CD4-positive, alpha-beta T cell treated with Interleukin-4 for 1 hour (primary cell): Measurements from ENCODE around the gene PPL.
"Not testable (repeated sequence)": the region's sequence is repeated elsewhere in the genome, so short reads cannot be mapped to it uniquely, and the experiment has no call there.

Source experiments
- DNase-seq, 2 donors: peaks; one replicate each; pipeline ENCODE4 v3.0.0-alpha.2; 2020 to 2022

Gene PPL, protein sequence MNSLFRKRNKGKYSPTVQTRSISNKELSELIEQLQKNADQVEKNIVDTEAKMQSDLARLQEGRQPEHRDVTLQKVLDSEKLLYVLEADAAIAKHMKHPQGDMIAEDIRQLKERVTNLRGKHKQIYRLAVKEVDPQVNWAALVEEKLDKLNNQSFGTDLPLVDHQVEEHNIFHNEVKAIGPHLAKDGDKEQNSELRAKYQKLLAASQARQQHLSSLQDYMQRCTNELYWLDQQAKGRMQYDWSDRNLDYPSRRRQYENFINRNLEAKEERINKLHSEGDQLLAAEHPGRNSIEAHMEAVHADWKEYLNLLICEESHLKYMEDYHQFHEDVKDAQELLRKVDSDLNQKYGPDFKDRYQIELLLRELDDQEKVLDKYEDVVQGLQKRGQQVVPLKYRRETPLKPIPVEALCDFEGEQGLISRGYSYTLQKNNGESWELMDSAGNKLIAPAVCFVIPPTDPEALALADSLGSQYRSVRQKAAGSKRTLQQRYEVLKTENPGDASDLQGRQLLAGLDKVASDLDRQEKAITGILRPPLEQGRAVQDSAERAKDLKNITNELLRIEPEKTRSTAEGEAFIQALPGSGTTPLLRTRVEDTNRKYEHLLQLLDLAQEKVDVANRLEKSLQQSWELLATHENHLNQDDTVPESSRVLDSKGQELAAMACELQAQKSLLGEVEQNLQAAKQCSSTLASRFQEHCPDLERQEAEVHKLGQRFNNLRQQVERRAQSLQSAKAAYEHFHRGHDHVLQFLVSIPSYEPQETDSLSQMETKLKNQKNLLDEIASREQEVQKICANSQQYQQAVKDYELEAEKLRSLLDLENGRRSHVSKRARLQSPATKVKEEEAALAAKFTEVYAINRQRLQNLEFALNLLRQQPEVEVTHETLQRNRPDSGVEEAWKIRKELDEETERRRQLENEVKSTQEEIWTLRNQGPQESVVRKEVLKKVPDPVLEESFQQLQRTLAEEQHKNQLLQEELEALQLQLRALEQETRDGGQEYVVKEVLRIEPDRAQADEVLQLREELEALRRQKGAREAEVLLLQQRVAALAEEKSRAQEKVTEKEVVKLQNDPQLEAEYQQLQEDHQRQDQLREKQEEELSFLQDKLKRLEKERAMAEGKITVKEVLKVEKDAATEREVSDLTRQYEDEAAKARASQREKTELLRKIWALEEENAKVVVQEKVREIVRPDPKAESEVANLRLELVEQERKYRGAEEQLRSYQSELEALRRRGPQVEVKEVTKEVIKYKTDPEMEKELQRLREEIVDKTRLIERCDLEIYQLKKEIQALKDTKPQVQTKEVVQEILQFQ (N-terminal part only)

DNA sequence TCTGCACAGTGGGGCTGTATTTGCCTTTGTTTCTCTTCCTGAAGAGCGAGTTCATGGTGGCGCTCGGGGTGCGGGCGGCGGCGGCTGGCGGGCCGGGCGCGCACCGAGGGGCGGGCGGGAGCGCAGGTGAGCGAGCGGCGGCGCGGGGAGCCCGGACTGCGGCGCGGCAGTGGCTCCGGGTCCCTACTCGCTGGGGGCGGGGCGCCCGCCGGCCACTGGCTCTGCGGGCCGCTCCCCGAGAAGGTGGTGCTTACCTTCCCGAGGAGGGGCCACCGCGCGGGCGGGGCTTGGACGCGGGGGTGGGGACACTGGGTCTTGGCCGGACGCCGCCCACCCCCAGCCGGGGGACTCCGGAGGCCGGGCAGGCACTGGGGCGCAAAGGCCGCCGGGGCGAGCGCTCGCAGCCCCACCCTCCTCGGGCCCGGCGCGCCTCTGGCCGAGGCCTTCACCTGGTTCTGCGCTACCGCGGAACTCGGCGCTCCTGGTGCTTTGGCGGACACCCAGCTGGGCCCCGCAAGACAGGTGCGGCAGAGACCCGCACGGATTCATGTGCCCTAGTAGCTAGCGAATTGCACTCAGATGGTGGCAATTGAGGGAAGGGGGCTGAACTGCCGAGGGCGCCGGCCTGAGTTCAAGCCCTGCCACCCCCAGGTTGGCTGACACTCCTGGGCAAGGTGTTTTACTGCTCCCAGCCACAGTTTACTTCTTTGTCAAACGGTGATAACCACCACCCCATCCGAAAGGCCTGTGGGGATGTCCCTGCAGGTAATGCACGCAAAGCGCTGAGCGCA is at the start of gene PPL:
Gene PPL, minus strand, starts transcription at position 158 of the 791 bp plus-strand sequence. Its CDS starts 103 bp downstream, at position 55.
- DNase-seq = no peak

DNA sequence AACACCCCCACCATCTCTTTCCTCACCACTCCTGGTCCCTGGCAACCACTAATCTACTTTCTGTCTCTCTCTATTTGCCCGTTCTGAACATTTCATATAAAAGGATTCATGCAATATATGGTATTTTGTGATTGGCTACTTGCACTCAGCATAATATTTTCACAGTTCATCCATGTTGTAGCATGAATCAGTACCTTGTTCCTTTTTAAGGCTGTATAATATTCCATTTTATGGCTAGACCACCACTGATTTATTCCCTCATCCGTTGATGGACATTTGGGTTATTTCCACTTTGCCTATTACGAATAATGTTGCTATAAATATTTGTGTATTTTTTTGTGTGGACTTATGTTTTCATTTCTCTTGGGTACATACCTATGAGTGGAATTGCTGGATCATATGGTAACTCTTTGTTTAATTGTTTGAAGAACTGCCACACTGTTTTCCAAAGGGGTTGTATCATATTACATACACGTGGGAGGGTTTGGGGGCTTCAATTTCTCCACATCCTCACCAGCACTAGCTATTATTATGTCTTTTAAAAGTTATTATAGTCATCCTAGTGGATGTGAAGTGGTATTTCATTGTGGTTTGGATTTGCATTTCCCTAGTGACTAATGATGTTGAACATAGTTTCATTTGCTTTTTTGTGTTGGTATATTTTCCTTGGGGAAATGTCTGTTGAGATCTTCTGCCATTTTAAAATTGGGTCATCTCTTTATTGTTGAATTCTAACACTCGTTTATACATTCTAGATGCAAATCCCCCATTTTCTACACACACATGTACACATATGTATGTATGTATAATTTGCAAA is 47.4 kb upstream of the PPL start:
- no peak for DNase-seq

DNA sequence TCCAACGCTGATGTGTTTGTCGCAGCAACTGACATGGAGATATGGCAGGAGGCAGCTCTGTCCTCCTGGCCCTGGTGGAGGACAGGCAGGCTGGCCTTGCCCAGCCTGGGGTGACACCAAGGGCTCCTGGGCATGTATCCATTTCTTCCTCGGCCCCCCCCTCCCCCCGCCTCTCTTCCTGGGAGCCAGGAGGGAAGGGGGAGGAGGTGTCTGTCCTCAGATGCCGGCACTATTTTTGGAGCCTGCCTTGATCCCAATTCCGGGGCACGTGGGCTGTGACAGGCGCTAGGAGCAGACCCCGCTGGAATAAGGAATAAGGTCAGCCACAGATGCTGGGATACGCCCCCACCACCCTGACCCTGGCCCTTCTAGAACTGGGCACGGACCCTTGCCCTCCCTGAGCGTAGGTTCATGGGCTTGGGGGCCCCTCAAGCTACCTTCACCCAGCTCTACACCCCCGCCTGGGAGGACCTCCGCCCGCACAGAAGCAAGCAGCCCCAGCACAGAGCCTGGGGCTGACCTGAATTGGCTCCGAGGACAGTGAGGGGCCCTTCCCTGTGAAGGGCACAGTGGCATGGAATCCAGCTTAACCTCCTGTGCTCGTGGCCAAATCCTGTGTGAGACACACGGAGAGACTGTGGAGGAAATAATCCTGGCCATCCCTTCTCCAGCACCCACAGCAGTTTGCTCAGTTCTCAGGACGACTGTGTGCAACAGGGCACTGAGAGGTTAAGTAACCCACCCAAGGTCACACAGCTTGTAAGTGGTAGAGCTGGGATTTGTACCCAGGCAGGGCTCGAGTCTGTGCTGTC is 45.3 kb upstream of the PPL start:
- DNase-seq = no peak

DNA sequence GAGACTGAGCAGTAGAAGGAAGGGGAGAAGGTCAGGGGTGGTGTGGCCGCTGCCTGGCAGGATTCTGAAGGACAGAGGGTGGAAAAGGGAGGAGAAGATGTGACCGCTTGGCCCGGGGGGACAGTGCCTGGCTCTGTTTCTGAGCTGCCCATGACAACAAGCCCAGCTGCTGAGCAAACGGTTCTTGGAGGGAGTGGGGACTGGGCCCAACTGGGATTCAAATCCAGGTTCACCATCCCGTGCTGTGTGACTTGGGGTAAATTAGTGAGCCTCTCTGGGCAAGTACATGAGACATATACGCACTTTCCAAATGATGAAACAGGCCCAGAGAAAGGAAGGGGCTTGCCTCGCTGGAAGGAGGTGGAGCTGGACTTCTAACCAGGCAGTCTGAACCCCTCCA is 44.5 kb upstream of the PPL start:
- no peak for DNase-seq

DNA sequence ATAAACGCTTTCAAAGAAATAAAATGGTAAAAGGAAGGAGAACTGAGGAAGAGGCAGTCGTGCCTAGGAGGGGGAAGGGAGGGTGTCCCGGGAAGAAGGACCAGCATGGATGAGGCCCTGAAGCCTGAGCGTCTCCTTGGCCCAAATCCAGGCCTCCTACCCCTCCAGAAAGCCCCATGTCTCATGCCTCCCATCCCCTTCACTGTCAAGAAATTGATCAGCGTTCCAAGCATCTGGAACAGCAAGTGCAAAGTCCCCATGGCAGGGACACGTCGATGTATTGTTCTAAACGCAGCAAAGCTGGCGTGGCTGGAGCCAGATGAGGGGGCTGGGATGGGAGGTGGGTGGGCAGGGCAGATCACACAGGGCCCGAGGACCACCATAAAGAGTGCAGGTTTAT is 43.7 kb upstream of the PPL start:
- DNase-seq = no peak

DNA sequence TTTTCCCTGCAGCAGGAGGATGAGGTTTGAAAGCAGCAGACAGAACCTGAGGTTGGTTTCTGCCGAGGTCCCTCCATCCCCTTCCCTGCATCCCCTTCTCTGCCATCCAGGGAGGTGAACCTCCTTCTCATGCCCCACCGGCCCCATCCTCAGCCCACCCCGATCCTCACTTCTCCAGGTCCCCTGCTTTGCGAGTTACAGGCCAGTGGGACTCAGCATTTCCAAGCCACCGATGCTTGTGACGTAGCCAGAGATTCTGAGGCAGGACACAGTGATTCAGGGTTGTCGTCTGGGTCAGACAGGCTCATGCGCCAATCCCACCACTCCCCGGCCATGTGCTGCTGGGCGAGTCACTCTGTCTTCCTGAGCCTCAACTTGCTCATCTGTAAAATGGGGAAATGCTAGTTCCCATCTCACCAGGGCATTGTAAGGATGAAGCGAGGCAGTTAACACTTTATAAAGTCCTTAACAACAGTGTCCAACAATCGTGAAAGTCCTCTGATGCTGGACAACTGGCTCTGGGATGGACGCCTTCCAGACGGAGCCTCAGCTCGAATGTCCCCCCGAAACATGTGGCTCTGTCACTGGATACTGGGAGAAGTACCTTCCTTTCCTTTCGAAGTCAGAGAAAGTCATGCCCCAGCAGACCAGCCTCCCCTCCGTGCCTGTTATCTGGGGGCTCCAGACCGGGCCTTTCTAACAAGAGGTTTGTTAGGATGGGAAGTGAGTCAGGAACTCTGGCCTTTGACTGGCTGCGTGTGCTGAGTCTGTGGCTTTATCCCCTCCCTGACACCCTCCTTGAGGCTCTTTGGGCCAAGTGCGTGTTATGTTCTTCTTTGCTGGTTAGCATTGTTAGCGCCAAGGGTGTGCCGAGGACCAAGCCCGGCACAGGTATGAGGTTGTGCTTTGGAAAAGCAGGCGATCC is 43.0 kb upstream of the PPL start:
- DNase-seq = no peak

DNA sequence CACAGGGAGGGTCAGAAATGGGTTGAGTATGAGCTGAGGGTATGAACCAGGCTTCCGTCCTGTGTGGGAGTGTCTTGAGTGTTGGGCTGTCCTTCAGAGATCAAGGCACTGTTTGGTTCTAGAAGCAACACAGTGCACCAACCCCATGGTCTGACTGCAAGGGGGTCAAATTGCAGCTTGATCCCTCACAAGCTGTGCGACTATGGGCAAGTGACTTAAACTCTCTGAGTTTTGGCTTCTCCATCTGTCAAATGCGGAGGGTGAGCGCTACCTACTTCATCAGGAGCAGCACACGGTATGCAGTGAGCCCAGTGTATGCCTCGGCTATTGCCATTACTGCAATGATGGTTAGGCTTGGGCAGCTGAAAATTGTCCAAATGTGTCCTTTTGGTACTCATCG is 42.2 kb upstream of the PPL start:
- no peak for DNase-seq

DNA sequence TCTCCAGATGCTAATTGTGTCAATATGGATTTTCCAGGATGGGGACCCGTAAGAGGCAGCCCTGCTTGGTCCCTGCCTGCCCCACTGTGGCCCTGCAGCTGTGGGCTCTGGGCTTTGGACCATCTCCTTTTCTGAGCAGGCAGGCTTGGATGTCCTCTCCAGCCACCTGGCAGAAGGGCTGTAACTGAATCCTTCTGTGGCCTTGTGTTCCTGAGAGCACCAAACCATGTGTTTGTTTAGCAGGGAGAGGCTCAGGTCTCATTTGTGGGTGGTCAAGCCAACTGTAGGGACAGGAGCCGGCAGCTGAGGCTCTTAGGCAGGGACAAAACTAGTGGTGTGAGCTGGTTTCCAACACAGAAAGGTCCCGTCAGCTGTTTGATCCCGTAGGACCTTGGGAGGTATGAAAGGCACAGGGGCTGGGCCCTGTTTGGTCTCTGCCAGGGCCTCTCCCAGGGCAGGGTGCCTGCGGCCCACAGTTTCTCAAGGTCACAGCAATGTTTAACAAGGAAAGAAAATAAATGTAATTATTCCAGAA is 39.7 kb upstream of the PPL start:
- no peak for DNase-seq

DNA sequence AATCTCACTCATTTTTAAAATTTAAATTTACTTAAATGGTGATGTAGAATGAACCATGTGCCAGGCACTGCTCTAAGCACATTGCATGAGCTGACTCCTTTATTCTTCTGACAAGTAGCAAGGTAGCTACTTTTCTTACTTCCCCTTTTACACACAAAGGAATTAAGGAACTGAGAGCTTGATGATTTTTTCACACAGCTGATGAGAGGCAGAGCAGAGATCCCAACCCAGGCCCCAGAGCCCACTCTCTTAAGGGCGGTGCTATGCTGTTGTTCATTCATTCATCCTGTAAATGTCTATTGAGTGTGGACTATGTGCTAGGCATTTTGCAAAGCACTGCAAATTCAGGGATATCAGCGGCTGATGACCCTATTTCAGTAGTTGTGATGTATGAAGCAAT is 39.1 kb upstream of the PPL start:
- peak in 1 of 2 donors; percentile 13 for DNase-seq

DNA sequence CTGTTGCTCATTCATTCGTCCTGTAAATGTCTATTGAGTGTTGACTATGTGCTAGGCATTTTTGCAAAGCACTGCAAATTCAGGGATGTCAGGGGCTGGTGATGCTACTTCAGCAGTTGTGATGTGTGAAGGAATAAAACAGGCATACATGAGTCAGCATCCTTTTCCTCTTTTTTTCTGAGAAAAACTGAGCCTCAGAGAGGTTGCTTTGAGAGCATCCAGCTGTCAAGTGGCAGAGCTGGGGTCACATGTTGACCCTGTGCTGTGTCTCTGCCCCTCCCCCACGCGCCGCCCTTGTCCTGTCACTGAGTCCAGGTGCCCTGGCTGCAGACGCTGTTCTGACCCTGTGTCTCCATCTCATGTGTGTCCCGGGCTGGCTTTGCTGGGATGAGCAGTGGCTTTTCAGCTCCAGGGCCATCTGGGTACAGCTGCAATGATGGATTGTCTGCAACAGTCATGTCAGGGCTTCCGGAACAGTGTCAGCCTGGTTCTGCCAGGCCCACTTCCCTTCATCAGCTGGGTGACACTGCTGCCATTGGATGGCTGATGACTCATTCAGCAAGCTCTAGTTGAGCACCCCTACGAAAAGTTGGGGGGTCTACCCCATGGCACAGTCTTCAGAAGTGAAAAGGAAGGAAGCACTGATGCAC is 36.1 kb upstream of the PPL start:
- no peak for DNase-seq

DNA sequence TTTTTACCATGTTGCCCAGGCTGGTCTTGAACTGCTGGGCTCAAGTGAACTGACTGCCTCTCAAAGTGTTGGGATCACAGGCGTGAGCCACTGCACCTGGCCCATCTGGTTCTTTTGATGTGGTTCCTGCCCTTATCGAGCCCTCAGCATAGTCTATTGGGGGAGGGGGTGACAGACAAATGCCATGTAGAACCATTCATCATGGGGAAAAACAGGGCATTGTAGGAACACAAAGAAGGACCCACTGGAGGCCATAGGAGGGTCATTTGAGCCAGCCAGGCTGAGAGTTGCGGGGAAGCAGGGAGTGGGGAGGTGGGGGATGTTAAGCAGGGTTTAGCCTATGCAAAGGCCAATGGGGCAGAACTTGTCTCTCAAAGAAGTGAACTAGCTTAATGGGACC is 33.1 kb upstream of the PPL start:
- DNase-seq = no peak

DNA sequence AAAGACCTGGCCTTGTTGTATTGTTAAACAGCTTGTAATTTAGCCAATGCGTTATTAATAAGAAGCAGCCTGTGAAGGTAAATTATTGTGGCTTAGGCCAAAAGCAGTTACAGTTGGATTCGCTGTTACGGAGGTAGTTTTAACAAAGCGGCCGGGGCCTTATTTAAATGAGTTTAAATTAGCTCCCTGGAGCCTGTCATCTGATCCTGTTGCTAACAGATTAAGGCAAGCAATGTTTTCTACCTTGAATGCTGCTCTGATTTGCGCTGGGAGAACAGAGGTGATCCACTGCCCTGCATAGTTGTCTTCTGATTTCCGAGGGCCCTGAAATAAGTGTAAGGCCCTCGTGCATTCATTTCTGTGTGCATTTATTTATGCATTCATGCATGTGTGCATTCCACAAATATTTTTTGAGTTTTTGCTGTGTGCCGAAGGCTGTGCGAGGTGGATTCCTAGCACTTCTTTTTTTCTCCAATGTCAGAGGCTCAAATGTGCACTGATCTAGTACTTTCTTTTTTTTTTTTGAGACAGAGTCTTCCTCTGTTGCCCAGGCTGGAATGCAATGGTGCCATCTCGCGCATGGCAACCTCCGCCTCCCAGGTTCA is 32.0 kb upstream of the PPL start:
- no peak for DNase-seq

DNA sequence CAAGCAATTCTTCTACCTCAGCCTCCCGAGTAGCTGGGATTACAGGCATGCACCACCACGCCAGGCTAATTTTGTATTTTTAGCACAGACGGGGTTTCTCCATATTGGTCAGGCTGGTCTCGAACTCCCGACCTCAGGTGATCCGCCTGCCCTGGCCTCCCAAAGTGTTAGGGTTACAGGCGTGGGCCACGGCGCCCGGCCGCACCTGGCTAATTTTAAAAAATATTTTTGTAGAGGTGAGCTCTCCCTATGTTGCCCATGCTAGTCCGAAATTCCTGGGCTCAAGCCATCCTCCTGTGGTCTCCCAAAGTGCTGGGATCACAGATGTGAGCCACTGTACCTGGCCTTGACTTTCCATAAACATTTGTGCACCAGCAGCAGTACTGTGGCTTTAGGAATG is 31.3 kb upstream of the PPL start:
- DNase-seq = not testable (repeated sequence)

DNA sequence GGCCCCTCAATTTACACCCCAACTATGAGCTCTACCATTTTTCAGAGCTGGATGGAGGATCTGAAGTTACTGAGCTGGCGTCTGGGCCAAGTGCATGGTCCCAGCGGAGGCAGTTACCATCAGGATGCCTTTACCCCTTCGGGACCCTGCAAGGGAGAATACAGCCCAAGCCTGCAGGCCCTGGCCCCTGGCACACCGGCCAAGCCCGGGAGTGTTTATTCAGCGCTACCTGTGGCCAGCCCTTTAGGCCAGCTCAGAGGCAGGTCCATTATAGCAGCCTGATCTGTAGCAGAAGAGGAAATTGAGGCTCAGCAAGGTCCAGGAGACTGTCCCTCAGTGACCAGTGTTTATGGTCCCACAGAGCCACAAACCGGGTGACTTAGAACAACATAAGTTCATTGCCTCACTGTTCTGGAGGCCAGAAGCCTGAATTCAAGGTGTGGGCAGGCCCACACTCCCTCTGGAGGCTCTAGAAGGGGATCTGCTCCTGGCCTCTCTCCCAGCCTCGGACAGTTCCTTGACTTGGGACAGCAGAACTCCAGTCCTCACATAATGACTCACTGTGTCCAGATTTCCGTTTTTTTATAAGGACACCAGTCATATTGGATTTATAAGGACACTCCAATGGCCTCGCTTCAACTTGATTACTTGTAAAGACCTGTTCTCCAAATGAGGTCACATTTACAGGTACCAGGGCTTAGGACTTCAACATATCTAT is 29.9 kb upstream of the PPL start:
- DNase-seq = no peak

DNA sequence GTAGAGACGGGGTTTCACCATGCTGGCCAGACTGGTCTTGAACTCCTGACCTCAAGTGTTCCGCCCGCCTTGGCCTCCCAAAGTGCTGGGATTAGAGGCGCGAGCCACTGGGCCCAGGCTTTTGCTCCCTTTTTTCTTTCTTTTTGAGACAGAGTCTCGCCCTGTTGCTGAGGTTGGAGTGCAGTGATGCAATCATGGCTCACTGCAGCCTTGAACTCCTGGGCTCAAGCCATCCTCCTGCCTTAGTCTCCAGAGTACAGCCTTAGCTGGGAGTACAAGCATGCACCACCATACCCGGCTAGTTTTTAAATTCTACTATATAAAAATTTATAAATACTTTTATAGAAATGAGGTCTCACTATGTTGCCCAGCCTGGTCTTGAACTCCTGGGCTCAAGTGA is 26.6 kb upstream of the PPL start:
- not testable (repeated sequence) for DNase-seq

DNA sequence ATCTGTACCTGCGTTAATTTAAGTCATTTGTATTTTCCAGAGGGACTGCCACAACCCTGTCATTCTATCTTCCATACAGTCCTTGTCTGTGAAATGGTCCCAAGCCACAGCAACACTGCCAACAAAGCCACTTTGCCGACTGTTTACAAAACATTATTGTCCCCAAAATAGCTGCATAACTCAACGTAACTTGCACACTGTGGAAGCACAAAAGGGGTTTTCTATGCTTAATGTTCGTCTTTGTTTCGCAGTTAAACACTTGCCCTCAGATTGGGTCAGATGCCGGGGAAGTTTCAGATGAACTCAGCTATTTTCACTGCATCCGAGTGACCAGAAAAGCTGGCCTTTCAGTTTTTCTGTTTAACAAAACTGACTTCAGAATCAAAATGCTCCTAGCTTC is 25.8 kb upstream of the PPL start:
- no peak for DNase-seq

DNA sequence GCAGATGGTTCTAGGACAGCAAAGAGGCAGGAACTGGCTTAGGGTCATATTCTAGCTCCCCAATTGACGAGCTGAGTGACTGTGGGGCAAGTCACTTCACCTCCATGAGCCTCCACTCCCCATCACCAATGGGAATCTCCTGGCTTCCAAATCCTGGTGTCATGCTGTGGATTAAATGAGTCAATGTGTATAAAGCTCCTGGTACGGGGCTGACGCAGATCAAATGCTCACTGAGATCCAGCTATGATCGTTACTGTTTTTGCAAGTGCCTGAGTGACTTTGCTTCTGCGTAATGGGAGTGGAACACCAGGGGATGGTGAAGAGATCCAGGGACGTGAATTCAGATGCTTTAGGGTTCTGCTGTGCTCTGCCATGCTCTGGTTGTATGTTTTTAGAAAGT is 23.6 kb upstream of the PPL start:
- DNase-seq = no peak
